HEK293 (cell line): ENCODE results near the gene PCCA.

Experiments used
- CTCF ChIP-seq: fragments of 450-650 bp; formaldehyde crosslinking; IDR thresholded peaks from 2 replicates; pipeline ENCODE4 v1.5.1; 2016; ENCODE audit warnings: missing biosample characterization, missing genetic modification characterization
- MEIS1 ChIP-seq: sonication (generic); formaldehyde crosslinking; IDR thresholded peaks from 2 replicates; pipeline ENCODE4 v1.8.1; 2022; ENCODE audit warnings: missing genetic modification reagents, mild to moderate bottlenecking, borderline replicate concordance
- MZF1 ChIP-seq: fragments of 450-650 bp; formaldehyde crosslinking; IDR thresholded peaks from 2 replicates; pipeline ENCODE4 v1.5.1; 2017; ENCODE audit warnings: missing biosample characterization, missing genetic modification characterization, borderline replicate concordance
- PBX3 ChIP-seq: sonication (generic); formaldehyde crosslinking; IDR thresholded peaks from 2 replicates; pipeline ENCODE4 v1.8.1; 2022; ENCODE audit warnings: mild to moderate bottlenecking, moderate library complexity, missing genetic modification reagents
- REST ChIP-seq: fragments of 450-650 bp; formaldehyde crosslinking; IDR thresholded peaks from 2 replicates; pipeline ENCODE4 v1.5.1; 2016; ENCODE audit warnings: missing biosample characterization, missing genetic modification characterization
- TCF7L2 ChIP-seq: IDR thresholded peaks from 2 replicates; pipeline ENCODE4 v1.6.1; 2011; ENCODE audit warnings: low read depth, mild to moderate bottlenecking, inconsistent platforms, low read length, moderate library complexity, borderline replicate concordance
- TSHZ1 ChIP-seq: fragments of 450-650 bp; formaldehyde crosslinking; IDR thresholded peaks from 2 replicates; pipeline ENCODE4 v1.5.1; 2016; ENCODE audit warnings: missing biosample characterization, missing genetic modification characterization, borderline replicate concordance
- YY1 ChIP-seq: fragments of 450-650 bp; formaldehyde crosslinking; IDR thresholded peaks from 2 replicates; pipeline ENCODE4 v1.5.1; 2018; ENCODE audit warnings: missing biosample characterization, missing genetic modification characterization
- ZBTB21 ChIP-seq: fragments of 450-650 bp; formaldehyde crosslinking; IDR thresholded peaks from 2 replicates; pipeline ENCODE4 v1.5.1; 2017; ENCODE audit warnings: missing biosample characterization, missing genetic modification characterization
- ZBTB44 ChIP-seq: fragments of 450-650 bp; IDR thresholded peaks from 2 replicates; pipeline ENCODE4 v1.5.1; 2018; ENCODE audit warnings: missing biosample characterization, mild to moderate bottlenecking, missing genetic modification characterization
- ZBTB49 ChIP-seq: fragments of 450-650 bp; formaldehyde crosslinking; IDR thresholded peaks from 2 replicates; pipeline ENCODE4 v1.5.1; 2016; ENCODE audit warnings: missing biosample characterization, missing genetic modification characterization, low read depth
- ZNF274 ChIP-seq, 2 experiments: fragments of 200-500 bp in 1 of 2; fragments of 450-650 bp in 1 of 2; sonication (Bioruptor generic) in 1 of 2; formaldehyde crosslinking in 1 of 2; IDR thresholded peaks; 2 replicates each; pipeline versions ENCODE4 v1.5.1 to v1.6.1; 2014 to 2016; ENCODE audit warnings: borderline replicate concordance in 1 of 2, inconsistent platforms in 1 of 2, low read length in 1 of 2, missing biosample characterization in 1 of 2, missing genetic modification characterization in 1 of 2

- TF ChIP-seq CTCF (tag by site-specific recombination) (no peak), REST (tag by site-specific recombination) (no peak), ZBTB44 (tag by site-specific recombination) (no peak), PBX3 (CRISPR knock-in tag) (no peak), TSHZ1 (tag by site-specific recombination) (no peak), TCF7L2 (no peak), YY1 (no peak), ZNF274 (IDR thresholded peaks at IDR 0.05; ENCODE audit: low read length) (no peak), ZNF274 (tag by site-specific recombination; IDR thresholded peaks at IDR 0.05; ENCODE audit: borderline replicate concordance) (no peak), MEIS1 (CRISPR knock-in tag) (no peak), MZF1 (tag by site-specific recombination) (no peak), ZBTB21 (tag by site-specific recombination) (no peak), ZBTB49 (tag by site-specific recombination) (no peak)
Observed at GRCh38 chr13:100547791-100548201, 458.9 kb downstream of the PCCA start.
